ENCODE measurements around the gene ZNF143. TPM values are rescaled to one million over a fixed set of nuclear protein-coding genes. Genes with fewer than 3 reads are reported as not detected.

The ZNF143 gene
- total and polyA plus RNA-seq, 2 of the 4 experiments (the other 2 are of a cell fraction): 23.8 to 49.6 TPM

DNA sequence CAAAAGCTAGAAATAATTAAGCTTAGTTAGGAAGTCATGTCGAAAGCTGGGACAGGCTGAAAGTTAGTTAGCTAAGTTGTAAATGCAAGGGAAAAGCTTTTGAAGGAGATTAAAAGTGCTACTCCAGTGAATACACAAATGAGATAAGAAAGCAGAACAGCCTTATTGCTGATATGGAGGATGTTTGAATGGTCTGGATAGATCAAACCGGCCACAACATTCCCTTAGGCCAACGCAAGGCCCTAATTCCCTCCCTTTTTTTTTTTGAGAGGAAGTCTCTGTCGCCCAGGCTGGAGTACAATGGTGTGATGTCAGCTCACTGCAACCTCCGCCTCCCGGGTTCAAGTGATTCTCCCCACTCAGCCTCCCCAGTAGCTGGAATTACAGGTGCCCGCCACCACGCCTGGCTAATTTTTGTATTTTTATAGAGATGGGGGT lies 89.4 kb downstream of the ZNF143 start:
- DNase-seq (no peak), ATAC-seq (ENCODE audit: low read depth) (no peak)
- no peaks in the 10 kb centered on the region for H4K20me1 ChIP-seq (ENCODE audit: insufficient read depth, low read length)
- BruUV-seq (replicated peaks): no TSS peak
- no peak overlapping the region for H2AK9ac ChIP-seq (replicated peaks; ENCODE audit: low read depth, low read length, poor library complexity)
- H2BK120ac ChIP-seq (ENCODE audit: low read depth, low read length): no peak overlapping the region
- no peak overlapping the region for H4K8ac ChIP-seq (ENCODE audit: low read depth in 2 of 2, low read length in 2 of 2)
- no peaks in the 10 kb centered on the region for H3K79me1 ChIP-seq (ENCODE audit: low read depth in 1 of 2, low read length in 2 of 2)
- H2AK5ac ChIP-seq (ENCODE audit: low read depth, low read length): no peak overlapping the region
- no peaks in the 10 kb centered on the region for H3K9me3 ChIP-seq (ENCODE audit: control insufficient read depth, insufficient read depth, low read length)
- no peak overlapping the region for H3K27ac ChIP-seq (ENCODE audit: insufficient read depth, low read length)
- no peak overlapping the region for H3K9ac ChIP-seq (ENCODE audit: low read depth, low read length)
- no peaks in the 10 kb centered on the region for H3K36me3 ChIP-seq (ENCODE audit: control insufficient read depth, insufficient read depth, low read length)
- H3K56ac ChIP-seq (ENCODE audit: extremely low read depth, insufficient read depth, low read length): no peak overlapping the region
- H3K18ac ChIP-seq (ENCODE audit: low read depth, low read length): no peak overlapping the region
- TF ChIP-seq NFE2L2 (IDR thresholded peaks at IDR 0.05; ENCODE audit: low read depth, low read length) (no peak), RAD21 (IDR thresholded peaks at IDR 0.05; ENCODE audit: low read length) (no peak), POLR2A (IDR thresholded peaks at IDR 0.05; ENCODE audit: low read depth, low read length) (no peak), SMC3 (IDR thresholded peaks at IDR 0.05; ENCODE audit: low read depth, low read length) (no peak), MAFK (IDR thresholded peaks at IDR 0.05; ENCODE audit: low read depth, low read length) (no peak), CHD1 (IDR thresholded peaks at IDR 0.05; ENCODE audit: low read depth, low read length) (no peak), BHLHE40 (IDR thresholded peaks at IDR 0.05; ENCODE audit: low read depth, low read length) (no peak), MAZ (IDR thresholded peaks at IDR 0.05; ENCODE audit: borderline replicate concordance, low read depth, low read length) (no peak), FOS (IDR thresholded peaks at IDR 0.05; ENCODE audit: low read depth, low read length) (no peak), CEBPB (IDR thresholded peaks at IDR 0.05; ENCODE audit: low read depth, low read length) (no peak), MXI1 (IDR thresholded peaks at IDR 0.05; ENCODE audit: borderline replicate concordance, low read depth, low read length) (no peak), RFX5 (IDR thresholded peaks at IDR 0.05; ENCODE audit: low read depth, low read length) (no peak), RCOR1 (IDR thresholded peaks at IDR 0.05; ENCODE audit: insufficient replicate concordance, low read length) (no peak)
- TF ChIP-seq, protein P1, sequence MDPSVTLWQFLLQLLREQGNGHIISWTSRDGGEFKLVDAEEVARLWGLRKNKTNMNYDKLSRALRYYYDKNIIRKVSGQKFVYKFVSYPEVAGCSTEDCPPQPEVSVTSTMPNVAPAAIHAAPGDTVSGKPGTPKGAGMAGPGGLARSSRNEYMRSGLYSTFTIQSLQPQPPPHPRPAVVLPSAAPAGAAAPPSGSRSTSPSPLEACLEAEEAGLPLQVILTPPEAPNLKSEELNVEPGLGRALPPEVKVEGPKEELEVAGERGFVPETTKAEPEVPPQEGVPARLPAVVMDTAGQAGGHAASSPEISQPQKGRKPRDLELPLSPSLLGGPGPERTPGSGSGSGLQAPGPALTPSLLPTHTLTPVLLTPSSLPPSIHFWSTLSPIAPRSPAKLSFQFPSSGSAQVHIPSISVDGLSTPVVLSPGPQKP (IDR thresholded peaks at IDR 0.05; ENCODE audit: borderline replicate concordance, low read depth, low read length): no peak
- TF ChIP-seq, protein P2, sequence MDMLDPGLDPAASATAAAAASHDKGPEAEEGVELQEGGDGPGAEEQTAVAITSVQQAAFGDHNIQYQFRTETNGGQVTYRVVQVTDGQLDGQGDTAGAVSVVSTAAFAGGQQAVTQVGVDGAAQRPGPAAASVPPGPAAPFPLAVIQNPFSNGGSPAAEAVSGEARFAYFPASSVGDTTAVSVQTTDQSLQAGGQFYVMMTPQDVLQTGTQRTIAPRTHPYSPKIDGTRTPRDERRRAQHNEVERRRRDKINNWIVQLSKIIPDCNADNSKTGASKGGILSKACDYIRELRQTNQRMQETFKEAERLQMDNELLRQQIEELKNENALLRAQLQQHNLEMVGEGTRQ (IDR thresholded peaks at IDR 0.05; ENCODE audit: low read depth, low read length): no peak
- TF ChIP-seq, protein P3, sequence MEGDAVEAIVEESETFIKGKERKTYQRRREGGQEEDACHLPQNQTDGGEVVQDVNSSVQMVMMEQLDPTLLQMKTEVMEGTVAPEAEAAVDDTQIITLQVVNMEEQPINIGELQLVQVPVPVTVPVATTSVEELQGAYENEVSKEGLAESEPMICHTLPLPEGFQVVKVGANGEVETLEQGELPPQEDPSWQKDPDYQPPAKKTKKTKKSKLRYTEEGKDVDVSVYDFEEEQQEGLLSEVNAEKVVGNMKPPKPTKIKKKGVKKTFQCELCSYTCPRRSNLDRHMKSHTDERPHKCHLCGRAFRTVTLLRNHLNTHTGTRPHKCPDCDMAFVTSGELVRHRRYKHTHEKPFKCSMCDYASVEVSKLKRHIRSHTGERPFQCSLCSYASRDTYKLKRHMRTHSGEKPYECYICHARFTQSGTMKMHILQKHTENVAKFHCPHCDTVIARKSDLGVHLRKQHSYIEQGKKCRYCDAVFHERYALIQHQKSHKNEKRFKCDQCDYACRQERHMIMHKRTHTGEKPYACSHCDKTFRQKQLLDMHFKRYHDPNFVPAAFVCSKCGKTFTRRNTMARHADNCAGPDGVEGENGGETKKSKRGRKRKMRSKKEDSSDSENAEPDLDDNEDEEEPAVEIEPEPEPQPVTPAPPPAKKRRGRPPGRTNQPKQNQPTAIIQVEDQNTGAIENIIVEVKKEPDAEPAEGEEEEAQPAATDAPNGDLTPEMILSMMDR (conservative IDR thresholded peaks at IDR 0.05; ENCODE audit: low read depth, low read length): no peak
- H2BK20ac ChIP-seq (ENCODE audit: low read depth, low read length): no peak overlapping the region
- no peak overlapping the region for H3K4me2 ChIP-seq (ENCODE audit: low read depth, low read length)
- H3K9me1 ChIP-seq (ENCODE audit: insufficient read depth, low read length): peaks cover 6% of the 10 kb centered on the region; the same call in 1 of the 2 replicates
- no peak overlapping the region for H3K4me3 ChIP-seq (ENCODE audit: insufficient read depth, low read depth, low read length)
- H4K5ac ChIP-seq (ENCODE audit: low read depth, low read length): no peak overlapping the region
- no peak overlapping the region for H3K23ac ChIP-seq (ENCODE audit: low read depth, low read length)
- no peaks in the 10 kb centered on the region for H3K4me1 ChIP-seq (ENCODE audit: control insufficient read depth, insufficient read depth, low read length)
- in situ Hi-C loops (cut with MboI; ENCODE audit: low sequenced_read_pairs): no loop called here
- H3K27me3 ChIP-seq (ENCODE audit: control insufficient read depth, insufficient read depth, low read length): no peaks in the 10 kb centered on the region
- H2BK15ac ChIP-seq (ENCODE audit: low read depth, low read length): no peak overlapping the region
- dilution Hi-C loops (cut with HindIII; ENCODE audit: low sequenced_read_pairs, unreplicated experiment): no loop called here
- POLR2A ChIA-PET (ENCODE audit: unreplicated experiment): no interaction called here
- intact Hi-C loops (cut with micrococcal nuclease): no loop called here
- no peak overlapping the region for H2BK5ac ChIP-seq (ENCODE audit: low read depth, low read length, poor library complexity, severe bottlenecking)
- no peak overlapping the region for H3K14ac ChIP-seq (replicated peaks; ENCODE audit: low read depth, low read length)
- no peak overlapping the region for H3K4ac ChIP-seq (ENCODE audit: low read depth, low read length)
- H2AFZ ChIP-seq (replicated peaks; ENCODE audit: low read length, poor library complexity): no peak overlapping the region
- H4K91ac ChIP-seq (ENCODE audit: insufficient read depth, low read depth, low read length): no peak overlapping the region
- CTCF ChIA-PET: no interaction called here
- no CpG with 5 or more reads among the region's 8 CpGs for WGBS, 2 experiments (ENCODE audit: extremely low coverage in 2 of 2, insufficient read length in 1 of 2)
